Stimulated activated CD4-positive, alpha-beta T cell treated with anti-CD3 and anti-CD28 coated beads, Interleukin-1b, Interleukin-23, amount 100 ng/mL, for 48 hours (primary cell): ENCODE measurements around the gene OXNAD1.

Experiments
- DNase-seq: peaks from one replicate; pipeline ENCODE4 v3.0.0-alpha.2; 2020

OXNAD1 gene

DNA sequence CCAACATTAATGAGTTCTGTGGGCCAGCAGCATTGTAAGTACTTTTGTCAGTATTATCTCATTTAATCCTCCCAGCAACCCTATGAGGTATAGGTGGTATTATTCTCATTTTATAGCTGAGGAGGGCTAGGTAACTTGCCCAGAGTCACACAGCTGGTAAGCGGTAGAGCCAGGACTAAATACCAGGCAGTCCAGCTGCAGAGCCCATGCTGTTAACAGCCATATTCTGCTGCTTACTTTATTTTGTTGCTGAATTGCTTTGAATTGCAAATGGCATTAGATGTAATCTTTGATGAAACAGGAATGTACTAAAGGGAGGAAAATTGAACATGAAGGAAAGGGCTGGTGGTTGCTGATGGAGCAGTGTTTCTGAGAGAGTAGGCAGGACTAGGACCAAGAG lies 19.6 kb downstream of the OXNAD1 start:
- no peak for DNase-seq

DNA sequence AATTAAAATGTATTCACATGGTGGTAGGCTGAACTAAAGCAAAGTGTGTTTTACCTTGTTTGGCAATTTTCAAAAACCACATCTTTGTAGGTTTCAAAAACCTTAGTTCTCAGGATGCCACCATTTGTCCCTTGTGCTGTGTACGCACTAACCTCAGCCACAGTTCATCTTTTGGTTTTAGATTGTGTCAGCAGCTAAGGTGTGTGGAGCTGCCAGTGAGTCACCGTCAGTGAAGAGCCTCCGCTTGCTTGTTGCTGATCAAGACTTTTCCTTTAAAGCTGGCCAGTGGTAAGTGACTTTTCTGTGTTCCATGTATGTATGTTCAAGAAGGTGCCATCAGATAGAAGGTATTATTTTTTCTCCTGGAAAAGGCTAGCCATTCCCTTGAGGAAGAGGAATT lies 21.1 kb downstream of the OXNAD1 start:
- peak; percentile 81 for DNase-seq

GRCh38 chr3:16286751-16287543 lies 21.9 kb downstream of the OXNAD1 start:
- DNase-seq = no peak

GRCh38 chr3:16288664-16289063 lies 23.7 kb downstream of the OXNAD1 start:
- no peak for DNase-seq

GRCh38 chr3:16289144-16289889 lies 24.3 kb downstream of the OXNAD1 start:
- no peak for DNase-seq

GRCh38 chr3:16290007-16290826 lies 25.2 kb downstream of the OXNAD1 start:
- DNase-seq = peak; percentile 40

- no peak for DNase-seq
Observed at GRCh38 chr3:16290827-16291196, 25.8 kb downstream of the OXNAD1 start.

DNA sequence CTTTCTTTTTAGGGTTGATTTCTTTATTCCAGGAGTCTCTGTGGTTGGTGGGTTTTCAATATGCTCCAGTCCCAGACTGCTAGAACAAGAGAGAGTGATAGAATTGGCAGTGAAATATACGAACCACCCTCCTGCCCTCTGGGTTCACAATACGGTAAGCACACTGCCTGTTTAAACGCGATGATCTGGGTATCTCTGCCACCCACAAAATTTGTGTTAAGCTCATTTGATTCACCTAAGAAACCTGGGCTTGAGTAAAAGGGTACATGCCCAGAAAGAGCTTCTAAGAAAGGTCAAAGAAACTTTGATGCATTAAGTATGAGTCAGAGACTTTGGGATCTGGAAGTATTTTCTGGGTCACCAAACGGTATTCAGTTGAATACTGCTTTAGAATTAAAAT lies 29.8 kb downstream of the OXNAD1 start:
- no peak for DNase-seq

- no peak for DNase-seq
Observed at GRCh38 chr3:16295298-16295890, 30.4 kb downstream of the OXNAD1 start.

DNA sequence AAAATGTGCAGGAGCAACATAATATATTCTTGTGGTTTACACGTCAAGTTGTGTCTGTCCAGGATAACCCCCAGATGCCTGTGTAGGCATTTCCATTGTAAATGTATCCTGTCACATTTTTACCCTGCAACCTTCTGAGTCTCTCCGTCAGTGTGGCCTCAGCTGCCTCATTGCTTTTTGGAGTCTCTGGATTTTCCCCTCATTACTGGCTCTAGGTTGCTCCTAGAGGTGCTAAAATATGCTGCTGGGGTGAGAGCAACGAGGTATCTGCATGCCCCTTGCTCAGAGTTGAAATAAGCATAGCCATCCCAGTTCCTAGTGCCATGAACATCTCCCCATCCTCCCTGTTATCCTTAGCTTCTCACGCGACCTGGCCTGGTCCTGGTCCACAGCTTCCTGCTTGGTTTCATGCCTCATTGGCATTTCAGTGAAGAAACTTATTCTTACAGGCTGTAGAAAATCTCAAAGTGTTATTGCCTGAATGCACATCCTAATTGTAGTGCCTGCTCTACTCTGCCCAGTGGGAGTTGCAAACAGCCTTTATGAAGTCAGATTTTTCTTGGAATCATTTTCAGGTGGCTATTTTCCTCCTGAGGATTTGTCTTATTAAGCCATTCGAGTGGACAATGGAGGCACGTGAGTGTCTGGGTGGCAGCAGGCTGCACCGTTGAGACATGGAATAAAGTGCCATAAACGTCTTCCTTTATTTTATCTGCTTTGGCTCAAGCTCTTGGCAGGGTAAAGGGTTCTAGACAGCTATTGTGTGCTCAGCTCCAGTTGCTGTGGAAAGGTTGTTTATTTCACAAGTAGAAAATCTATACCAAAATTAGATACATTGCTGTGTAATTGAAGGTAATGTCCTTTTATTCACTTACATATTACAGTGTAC lies 33.2 kb downstream of the OXNAD1 start:
- no peak for DNase-seq

DNA sequence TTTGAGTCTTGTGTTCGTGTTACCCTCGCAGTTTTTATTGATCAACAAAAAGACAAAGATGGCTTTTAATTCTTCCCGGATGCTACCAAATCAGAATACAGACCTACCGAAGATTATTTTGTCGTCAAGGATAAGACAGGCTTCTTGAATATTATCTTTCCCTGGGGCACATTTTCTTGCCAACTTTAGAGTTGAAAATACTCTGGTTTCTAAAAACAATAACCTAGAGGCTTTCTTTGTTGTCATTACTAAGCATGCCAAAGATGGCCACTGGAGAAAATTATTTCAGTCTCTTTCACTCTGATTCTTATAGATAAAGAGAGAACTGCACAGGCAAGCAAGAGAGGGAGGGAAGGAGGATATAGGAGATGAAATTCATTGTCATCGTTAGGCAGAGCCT lies 33.9 kb downstream of the OXNAD1 start:
- no peak for DNase-seq

GRCh38 chr3:16299746-16300145 lies 34.7 kb downstream of the OXNAD1 start:
- no peak for DNase-seq

DNA sequence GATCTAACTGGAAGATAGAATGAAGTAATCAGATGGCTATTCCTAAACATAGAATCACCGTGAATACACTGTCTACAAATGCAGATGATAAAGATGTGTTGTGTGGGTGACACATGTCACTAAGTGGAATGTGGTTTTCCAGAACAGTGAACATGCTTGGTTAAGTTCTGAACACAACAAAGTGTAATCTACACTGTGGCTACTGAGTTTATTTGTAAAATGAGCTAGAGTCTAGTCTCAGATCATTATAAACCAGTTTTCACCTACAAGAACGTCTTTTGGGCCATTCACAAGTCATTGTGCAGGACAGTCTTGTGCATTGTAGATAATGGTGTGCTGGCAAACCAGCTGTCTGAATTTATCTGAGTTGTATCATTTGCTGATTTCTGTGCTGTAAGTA lies 35.3 kb downstream of the OXNAD1 start:
- DNase-seq = no peak

- peak; percentile 36 for DNase-seq
Observed at GRCh38 chr3:16300881-16301359, 35.9 kb downstream of the OXNAD1 start.

- DNase-seq = no peak
Observed at GRCh38 chr3:16301507-16301906, 36.5 kb downstream of the OXNAD1 start.

- no peak for DNase-seq
Observed at GRCh38 chr3:16302082-16302631, 37.1 kb downstream of the OXNAD1 start.

GRCh38 chr3:16303037-16303575 lies 38.1 kb downstream of the OXNAD1 start:
- DNase-seq = no peak

- no peak for DNase-seq
Observed at GRCh38 chr3:16304061-16305010, 39.3 kb downstream of the OXNAD1 start.

DNA sequence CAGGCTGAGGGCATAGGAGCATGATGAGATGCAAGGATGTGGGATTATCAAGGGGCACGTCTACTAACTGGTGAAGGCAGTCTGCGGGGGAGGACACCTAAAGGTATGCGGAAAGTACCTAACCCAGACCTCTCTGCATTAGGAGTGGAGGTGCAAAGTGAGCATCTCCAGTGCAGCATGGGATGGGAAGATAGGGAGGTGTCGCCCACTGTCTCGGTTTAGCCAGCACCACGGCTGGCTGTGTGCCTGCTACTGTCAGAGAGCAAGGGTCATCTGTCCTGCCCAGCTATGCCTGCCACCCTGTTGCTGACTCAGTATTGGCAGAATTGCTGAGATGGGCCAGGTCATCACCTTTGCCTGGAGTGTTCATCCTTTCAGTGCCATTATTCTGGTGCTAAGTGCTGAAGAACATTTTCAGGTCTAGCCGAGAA lies 40.1 kb downstream of the OXNAD1 start:
- peak; percentile 48 for DNase-seq
